Epithelial cell of esophagus (primary cell): ENCODE measurements around the gene WFDC2.

Experiments used
- DNase-seq: peaks from one replicate; pipeline ENCODE4 v3.0.0; 2010; ENCODE audit warnings: low read depth
- H3K4me3 ChIP-seq: 2 replicates; pipeline ENCODE4 v1.5.1; 2011; ENCODE audit warnings: mild to moderate bottlenecking, low read length, control low read depth
- TF ChIP-seq, protein P1 (sequence below): IDR thresholded peaks from 2 replicates; pipeline ENCODE4 v1.5.1; 2011; ENCODE audit warnings: low read depth, mild to moderate bottlenecking, low read length, control low read depth, inconsistent platforms; ENCODE audit not compliant: insufficient read depth; ENCODE audit errors: missing control alignments

The WFDC2 gene

DNA sequence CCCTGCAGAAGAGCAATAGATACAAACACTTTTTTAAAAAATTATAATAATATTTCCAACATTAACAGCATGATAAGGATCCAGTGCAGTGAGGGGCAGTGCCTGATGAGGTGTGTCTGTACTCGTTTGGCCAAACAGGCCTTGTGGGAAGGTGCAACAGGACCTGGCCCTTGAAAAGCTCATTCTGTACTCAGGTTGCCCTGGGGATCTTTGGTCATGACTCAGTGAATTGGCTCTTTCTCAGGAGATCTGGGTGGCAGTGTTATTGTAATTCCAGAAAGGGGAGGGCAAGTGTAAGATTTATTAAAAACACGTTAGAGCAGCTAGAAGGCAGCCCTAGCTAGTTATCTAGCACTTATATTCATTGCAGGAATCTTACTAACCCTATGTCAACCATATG is 48.7 kb downstream of the WFDC2 start:
- H3K4me3 ChIP-seq = no peak overlapping the region
- TF ChIP-seq, protein P1, sequence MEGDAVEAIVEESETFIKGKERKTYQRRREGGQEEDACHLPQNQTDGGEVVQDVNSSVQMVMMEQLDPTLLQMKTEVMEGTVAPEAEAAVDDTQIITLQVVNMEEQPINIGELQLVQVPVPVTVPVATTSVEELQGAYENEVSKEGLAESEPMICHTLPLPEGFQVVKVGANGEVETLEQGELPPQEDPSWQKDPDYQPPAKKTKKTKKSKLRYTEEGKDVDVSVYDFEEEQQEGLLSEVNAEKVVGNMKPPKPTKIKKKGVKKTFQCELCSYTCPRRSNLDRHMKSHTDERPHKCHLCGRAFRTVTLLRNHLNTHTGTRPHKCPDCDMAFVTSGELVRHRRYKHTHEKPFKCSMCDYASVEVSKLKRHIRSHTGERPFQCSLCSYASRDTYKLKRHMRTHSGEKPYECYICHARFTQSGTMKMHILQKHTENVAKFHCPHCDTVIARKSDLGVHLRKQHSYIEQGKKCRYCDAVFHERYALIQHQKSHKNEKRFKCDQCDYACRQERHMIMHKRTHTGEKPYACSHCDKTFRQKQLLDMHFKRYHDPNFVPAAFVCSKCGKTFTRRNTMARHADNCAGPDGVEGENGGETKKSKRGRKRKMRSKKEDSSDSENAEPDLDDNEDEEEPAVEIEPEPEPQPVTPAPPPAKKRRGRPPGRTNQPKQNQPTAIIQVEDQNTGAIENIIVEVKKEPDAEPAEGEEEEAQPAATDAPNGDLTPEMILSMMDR = no peak
- DNase-seq = peak; percentile 91

DNA sequence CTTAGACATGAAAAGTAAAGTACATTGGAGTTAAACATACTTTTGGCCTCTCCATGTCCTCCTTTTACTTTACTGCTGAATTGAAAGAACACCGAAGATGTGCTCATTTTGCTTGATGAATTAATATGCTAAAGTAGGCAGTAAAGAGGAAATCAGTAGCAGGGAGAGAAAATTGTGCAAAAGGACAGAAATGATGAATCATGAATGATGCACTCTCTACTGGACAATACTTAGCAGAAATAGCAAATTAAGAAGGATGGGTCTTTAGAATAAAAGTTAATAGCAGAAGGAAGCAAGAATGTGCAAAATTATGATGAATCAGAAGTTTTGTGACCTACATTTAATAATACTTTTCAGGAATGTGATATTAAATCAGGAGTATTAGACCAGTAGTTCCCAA is 54.3 kb downstream of the WFDC2 start:
- H3K4me3 ChIP-seq = no peak overlapping the region
- DNase-seq = peak; percentile 29
- TF ChIP-seq, protein P1 = no peak

DNA sequence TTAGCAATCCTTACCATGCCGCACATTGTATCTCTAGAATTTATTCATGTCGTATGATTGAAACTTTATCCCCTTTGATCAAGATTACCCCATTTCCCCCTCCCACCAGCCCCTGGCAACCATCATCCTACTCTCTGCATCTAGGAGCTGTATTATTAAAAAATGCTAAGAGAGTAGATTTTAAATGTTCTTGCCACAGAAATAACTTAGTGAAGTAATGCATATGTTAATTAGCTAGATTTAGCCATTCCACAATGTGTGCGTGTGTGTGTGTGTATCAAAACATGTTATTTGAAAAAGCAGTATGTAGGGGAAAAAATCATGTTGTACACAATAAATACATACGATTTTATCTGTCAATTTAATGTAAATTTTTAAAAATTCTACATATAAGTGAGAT is 57.7 kb downstream of the WFDC2 start:
- TF ChIP-seq, protein P1 = no peak
- H3K4me3 ChIP-seq = no peak overlapping the region
- DNase-seq = no peak
